NCI-H1694 treated with DMSO at 0.1 percent for 48 hours (cell line): ENCODE data around the gene UBE3C.

Experiments
- DNase-seq: peaks from one replicate; lab custom pipeline; 2025; lab: John Stamatoyannopoulos, UW

Gene UBE3C

DNA sequence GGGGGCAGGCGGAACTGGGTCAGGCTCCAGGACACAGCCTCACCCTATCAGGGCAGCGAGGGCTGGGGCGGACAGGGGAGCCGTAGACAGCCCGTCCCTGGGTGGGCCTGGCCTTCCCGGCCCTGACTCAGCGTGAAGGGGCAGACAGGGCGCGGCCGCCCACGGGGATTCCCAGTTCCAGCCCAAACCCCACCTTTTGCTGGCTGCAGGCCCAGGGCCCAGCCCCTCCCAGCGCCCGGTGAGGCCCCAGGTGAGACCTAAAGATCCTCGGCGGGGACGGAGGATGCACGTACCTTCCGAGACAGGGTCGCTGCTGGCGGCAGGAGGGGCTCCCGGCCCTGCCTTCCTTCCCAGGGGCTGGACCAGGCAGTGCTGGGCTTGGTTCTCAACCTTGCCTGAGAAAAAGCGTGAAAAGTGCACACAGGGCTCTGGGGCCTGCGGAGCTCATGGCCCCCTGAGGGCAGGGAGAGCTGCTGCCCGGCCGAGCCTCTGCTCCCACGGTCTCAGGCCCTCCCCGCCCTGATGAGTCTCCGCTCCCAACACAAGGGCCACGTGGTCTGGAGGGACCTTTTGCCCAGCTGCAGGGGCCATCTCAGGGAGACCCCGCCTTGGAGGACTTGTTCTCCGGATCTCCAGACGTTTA, 154.2 kb downstream of the UBE3C start:
- no peak for DNase-seq

DNA sequence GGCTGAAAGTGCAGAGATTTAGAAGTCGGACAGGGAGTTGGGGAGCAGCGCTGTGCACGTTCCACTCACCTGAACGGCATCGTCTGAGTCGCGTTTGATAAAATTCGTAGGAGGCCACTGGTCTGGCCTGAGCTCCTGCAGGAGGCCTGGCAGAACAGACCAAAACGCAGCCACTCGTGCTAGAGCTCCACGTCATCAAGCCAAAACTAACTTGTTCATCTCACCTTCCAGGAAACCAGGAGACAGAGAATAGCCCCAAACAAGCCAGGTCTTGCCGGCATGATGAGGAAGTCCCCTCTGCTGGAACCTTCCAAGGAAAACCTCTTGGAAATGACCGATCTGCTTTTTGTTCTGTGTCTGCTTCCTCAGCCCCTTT, 154.7 kb downstream of the UBE3C start:
- no peak for DNase-seq

DNA sequence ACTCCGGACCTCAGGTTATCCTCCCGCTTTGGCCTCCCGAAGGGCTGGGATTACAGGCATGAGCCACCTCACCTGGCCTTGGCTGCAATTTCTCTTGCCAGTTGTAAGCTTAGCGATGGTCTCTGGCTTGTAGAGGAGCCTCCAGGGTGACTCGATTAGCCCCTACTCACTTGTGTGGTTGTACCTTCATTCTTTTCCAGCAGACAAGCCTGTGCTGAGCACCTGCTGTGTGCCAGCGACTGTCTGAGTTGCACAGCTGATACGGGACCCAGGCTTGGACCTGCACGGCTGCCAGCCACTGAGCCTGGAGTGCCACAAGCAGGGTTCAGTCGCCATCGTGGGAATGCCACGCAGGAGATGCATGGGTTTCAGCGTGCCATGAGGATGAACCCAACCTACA, 156.0 kb downstream of the UBE3C start:
- no peak for DNase-seq

DNA sequence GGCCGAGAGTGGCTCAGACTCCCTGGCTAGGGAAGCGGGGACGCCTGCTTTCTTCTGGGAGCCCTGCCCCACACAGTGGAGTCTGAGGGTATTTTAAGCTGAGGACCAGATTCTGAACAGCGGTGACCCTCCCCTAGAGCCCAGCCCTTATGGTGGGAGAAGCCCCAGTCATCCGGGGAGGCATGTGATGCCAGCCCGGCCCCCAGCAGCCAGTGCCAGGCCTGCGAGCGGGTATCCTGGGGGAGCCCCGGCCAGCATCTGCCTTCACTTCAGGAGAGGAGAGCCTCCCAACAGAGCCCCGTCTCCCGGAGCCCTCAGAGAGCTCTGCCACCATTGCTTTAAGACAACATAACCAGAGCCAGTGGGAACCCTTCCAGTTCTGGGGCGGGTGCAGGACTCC, 156.6 kb downstream of the UBE3C start:
- no peak for DNase-seq

DNA sequence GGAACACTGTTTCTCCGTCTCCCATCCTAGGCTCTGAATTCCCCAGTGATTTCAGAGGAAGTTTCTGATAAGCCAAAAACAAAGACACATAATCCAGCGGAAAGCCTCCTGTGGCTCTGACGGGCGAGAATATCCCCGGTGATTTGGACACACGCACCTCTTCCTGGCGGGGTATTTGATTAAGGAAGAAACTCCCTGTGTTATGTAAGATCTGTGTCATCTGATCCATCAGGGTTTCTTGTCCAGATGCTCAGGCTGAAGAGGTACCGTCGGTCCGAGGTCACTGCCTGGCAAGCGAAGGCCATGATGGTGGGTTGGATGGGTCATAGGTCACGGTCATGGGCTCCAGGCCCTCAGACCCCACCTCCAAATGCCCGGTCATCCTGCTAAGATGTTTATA, 158.5 kb downstream of the UBE3C start:
- no peak for DNase-seq

DNA sequence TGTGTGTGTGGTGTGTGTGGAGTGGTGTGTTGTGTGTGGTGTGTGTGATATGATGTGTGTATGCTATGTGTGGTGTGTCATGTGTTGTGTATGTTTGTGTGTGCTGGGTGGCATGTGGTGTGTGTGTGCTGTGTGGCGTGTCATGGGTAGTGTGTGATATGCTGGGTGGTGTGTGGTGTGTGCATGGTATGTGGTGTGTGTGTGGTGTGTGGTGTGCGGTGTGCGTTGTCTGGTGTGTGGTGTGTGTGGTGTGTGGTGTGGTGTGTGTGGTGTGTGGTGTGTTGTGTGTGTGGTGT, 160.5 kb downstream of the UBE3C start:
- DNase-seq = no peak

DNA sequence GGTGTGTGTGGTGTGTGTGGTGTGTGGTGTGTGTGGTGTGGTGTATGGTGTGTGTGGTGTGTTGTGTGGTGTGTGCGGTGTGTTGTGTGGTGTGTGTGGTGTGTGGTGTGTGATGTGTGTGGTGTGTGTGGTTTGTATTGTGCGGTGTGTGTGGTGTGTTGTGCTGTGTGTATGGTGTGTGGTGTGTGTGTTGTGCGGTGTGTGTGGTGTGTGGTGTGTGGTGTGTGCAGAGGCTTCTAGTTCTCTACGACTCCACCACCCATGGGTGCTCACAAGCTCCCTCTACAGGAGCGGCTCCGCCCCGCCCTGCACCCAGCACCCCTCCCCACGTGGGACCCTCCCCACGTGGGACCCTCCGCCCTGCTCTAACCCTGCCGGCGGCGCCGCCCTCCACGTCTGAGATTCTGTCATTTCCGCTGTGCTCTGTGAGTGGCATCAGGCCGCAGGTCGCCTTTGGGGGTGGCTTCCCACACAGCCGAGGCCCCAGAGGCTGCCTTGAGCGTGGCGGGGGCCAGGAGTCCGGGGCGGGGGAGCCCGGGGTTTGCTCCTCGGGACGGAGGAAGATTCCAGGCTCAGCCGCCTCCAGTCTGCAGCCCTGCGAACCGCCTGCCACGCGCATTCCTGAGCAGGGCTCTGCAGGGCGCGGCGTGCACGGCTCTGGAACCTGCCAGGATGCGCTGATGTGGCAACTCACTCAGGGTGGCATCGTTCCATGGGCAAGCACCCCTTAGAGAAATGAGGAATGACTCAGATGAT, 161.1 kb downstream of the UBE3C start:
- no peak for DNase-seq

DNA sequence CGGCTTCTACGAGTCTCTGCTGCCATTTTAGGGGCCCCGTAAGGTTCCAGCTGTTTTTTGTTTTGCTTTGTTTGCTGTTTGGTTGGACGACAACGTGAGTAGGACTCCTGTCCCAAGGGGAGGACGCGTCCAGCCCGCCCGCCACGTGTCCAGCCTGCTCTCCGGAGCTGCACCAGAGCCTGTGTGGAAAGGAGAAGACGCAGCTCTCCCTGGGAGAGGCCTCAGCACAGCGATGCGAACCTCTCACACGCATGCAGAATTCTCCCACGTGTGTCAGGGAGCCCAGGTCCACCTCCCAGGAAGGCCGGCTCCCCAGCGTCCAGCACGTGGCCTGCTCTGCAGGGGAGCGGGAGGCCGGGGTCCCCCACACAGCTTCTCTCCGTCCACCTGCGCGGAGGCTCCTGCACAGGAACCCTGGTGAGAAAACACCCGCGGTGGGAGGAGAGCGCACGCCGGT, 161.7 kb downstream of the UBE3C start:
- no peak for DNase-seq

GRCh38 chr7:157301610-157302120, 162.9 kb downstream of the UBE3C start:
- DNase-seq = no peak

- no peak for DNase-seq
These were observed 168.4 kb downstream of the UBE3C start for GRCh38 chr7:157306846-157307838.

DNA sequence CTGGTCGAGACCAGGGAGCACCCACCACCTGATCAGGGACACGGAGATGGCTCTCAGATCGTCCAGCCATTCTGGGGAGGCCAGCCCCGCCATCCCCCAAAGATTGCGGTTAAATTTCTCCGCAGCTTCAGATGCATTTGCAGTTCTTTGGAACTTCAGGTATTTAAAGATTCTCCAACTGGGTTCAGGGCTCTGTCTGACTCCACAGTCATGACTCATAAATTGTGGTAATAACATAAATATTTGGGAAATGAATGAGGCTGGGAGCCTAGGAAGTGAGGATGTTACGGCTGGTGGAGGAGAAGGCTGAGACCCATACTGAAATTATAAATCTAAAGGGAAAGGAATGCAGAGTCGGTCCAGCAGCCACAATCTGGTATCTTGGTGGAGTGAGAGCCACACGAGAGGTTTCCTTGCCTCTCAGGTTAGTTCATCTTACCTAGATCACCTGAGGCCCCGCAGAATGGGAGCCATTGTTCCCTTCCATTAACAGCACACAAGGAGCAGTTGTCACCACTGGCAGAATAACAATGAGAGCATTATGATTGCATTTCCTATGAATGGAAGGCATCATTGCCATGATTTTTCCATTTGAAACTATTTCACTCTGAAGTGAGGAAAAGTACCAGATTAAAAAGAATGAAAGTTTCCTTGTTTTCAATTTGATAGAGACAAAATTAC, 171.4 kb downstream of the UBE3C start:
- no peak for DNase-seq

GRCh38 chr7:157310676-157311185, 172.0 kb downstream of the UBE3C start:
- no peak for DNase-seq

DNA sequence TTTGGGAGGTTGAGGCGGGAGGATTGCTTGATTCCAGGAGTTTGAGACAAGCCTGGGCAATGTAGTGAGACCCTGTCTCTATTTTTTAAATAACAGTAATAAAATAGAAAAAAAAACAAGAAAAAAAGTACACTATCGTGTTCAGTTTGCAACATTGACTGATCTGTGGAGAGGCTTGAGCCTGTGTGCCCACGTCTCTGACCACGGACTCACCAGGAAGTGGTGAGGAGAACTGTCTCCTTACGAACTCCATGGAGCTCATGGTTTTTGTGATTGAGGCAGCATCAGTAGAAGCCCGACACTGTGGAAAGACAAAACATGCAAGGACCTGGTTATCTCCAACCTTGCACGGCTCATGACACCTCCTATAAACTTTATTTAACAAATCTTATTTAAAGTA, 174.2 kb downstream of the UBE3C start:
- DNase-seq = no peak

DNA sequence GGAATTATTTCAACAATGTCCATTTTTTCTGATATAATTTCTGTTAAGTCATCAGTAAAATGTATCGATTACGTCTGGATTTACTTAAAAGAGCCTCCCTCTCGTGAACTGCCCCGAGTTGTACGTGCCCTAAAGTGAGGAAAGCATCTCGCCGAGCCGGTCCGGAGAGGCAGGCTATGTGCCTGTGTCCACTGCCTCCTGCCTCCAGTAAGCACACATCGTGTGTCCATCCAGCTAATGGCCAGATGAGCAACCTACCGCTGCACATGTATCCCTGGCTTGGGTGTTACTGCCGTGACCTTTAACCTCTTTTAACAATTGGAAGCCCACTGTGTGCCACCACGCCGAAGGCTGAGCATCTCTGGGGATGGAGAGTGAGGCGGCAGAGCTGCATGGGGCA, 174.9 kb downstream of the UBE3C start:
- no peak for DNase-seq

DNA sequence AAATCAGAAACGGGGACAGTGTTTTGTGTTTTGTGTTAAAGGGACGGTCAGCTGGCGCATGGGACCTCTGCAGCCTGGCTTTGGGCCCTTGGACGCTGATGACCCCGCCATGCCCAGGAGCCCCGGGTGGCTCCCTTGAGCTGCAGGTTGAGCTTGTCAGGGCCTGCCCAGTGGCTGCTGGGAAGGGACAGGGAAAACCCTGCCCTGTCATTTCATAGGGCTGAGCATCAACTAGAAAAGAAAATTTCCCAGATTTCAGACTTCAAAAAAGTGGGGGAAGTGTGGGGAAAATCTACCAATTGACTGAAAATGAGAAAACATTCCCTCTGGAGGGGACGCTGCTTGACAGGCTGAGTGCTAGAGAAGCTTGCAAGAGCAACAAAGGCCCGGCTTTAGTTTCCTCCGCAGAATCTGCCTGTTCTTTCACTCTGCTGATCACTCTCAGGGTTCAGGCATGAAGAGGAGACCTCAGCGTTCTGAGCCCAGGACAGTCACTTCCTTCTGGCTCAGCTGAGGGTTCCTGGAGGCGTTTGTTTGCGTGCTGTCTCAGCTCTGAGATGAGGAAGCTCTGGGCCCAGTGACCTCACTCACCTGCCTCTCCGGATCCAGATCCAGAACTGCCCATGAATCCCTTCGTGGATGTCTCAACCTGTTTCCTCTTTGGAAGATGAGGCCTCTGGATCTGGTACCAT, 179.4 kb downstream of the UBE3C start:
- DNase-seq = no peak
